Measurements from ENCODE around the gene ZNF689.

The ZNF689 gene

DNA sequence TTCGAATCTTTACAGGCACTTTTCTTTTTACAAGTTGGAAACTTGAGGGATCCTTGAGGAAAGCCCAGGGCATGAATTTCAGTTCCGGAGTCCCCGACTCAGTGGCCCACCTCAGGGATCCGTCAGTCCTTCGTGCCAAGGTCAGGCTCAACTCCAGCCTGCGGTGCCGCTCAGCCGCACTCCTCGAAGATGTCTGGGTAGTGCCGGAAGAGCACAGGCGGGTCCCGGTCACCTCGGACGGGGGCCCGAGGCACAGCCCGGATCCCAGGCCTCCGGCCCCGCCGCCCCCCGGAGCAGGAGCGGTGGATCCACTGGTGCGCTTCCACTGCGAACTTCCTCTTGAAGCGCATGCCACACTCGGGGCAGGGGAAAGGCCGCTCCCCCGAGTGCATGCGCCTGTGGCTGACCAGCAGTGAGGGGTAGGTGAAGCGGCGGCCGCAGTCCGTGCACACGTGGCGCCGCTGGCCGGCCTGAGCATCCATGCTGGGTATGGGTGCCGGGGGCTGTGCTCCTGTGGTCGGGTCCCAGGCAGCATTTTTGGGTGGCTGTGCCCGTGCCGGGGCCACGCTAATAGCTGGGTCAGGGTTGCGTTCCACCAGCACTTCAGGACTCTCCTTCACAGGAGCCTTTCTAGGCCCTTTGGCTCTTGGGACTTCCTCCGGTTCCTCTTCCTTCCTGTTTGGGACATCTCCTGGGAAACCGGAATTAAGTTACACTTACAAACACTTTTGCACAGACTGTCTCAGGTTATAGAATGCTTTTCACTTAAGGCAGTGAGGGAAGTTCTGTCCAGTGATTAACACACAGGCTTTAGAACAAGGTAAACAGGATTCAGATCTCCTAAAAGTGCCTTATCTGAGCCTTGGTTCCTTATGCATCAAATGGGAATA lies 40.2 kb downstream of the ZNF689 start:
- Histone ChIP-seq H3K9ac (ENCODE audit: low read length) (no peak overlapping the region), H3K4ac (ENCODE audit: low read depth in 1 of 2, low read length in 2 of 2) (peak overlapping the region in 1 of 2 experiments; percentile 45), H2AFZ (ENCODE audit: low read depth, low read length) (no peak overlapping the region), H3K4me1 (ENCODE audit: control insufficient read depth, insufficient read depth, low read depth, low read length) (peaks cover 13% of the 10 kb centered on the region), H3K4me3 (ENCODE audit: insufficient read depth in 1 of 2, low read depth in 1 of 2, low read length in 2 of 2) (no peak overlapping the region), H3K36me3 (ENCODE audit: control insufficient read depth in 1 of 2, insufficient read depth in 2 of 2, low read depth in 1 of 2, low read length in 2 of 2) (peaks cover 0 to 9% of the 10 kb centered on the region in 2 experiments), H2BK12ac (ENCODE audit: low read length in 2 of 2) (peak overlapping the region in 1 of 2 experiments; percentile 87), H2BK15ac (ENCODE audit: low read depth, poor library complexity, severe bottlenecking) (peak overlapping the region; percentile 33), H3K18ac (ENCODE audit: low read depth in 1 of 2, low read length in 2 of 2) (peak overlapping the region; percentile 27 to 70), H3K79me1 (replicated peaks; ENCODE audit: low read length, poor library complexity, severe bottlenecking) (peaks cover 12% of the 10 kb centered on the region), H3K9me3 (ENCODE audit: control insufficient read depth, low read length) (no peaks in the 10 kb centered on the region), H3K23ac (ENCODE audit: low read length in 2 of 2) (peak overlapping the region in 1 of 2 experiments; percentile 11), H2BK5ac (ENCODE audit: low read depth, low read length, poor library complexity, severe bottlenecking) (no peak overlapping the region), H2BK120ac (ENCODE audit: low read depth, low read length) (peak overlapping the region; percentile 23), H4K8ac (ENCODE audit: low read length) (peak overlapping the region; percentile 67), H3K27ac (ENCODE audit: low read length, poor library complexity, severe bottlenecking) (no peak overlapping the region), H3K27me3 (ENCODE audit: control insufficient read depth in 1 of 2, insufficient read depth in 1 of 2, low read length in 2 of 2) (peaks cover 0 to 5% of the 10 kb centered on the region in 2 experiments), H2AK5ac (ENCODE audit: low read length, severe bottlenecking) (no peak overlapping the region), H4K91ac (ENCODE audit: low read length) (peak overlapping the region; percentile 78), H3K4me2 (ENCODE audit: low read length, poor library complexity, severe bottlenecking) (no peak overlapping the region), H3K14ac (ENCODE audit: low read length in 2 of 2) (no peak overlapping the region)
- DNase-seq, result peak; percentile 17
- WGBS, result 97% methylated on average over 42 of the region's 44 CpGs

DNA sequence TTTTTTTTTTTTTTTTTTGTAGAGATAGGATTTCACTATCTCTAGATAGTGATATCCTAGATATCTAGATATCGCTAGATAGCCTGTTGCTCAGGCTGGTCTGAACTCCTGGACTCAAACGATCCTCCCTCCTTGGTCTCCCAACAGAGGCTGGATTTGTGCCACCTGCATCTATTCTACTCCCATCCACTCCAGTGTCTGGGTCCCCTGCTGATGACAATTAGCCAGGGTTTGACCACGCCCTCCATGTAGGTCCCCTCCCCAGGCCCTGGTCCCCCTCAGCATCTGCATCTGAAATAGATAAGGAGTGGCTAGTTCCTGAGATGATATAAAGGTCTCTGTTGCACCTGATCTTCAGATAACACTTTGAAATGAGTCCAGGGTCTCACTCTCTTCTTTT lies 40.9 kb downstream of the ZNF689 start:
- no peak overlapping the region for H2BK5ac ChIP-seq (ENCODE audit: low read depth, low read length, poor library complexity, severe bottlenecking)
- H2AK5ac ChIP-seq (ENCODE audit: low read length, severe bottlenecking), result no peak overlapping the region
- H3K4ac ChIP-seq (ENCODE audit: low read depth in 1 of 2, low read length in 2 of 2), result no peak overlapping the region
- peaks cover 0 to 5% of the 10 kb centered on the region in 2 experiments for H3K27me3 ChIP-seq (ENCODE audit: control insufficient read depth in 1 of 2, insufficient read depth in 1 of 2, low read length in 2 of 2)
- 94% methylated on average over 2 of the region's 3 CpGs for WGBS
- H3K4me2 ChIP-seq (ENCODE audit: low read length, poor library complexity, severe bottlenecking), result no peak overlapping the region
- H3K27ac ChIP-seq (ENCODE audit: low read length, poor library complexity, severe bottlenecking), result no peak overlapping the region
- no peak overlapping the region for H4K8ac ChIP-seq (ENCODE audit: low read length)
- H2BK120ac ChIP-seq (ENCODE audit: low read depth, low read length), result no peak overlapping the region
- no peak overlapping the region for H4K91ac ChIP-seq (ENCODE audit: low read length)
- H3K9me3 ChIP-seq (ENCODE audit: control insufficient read depth, low read length), result no peaks in the 10 kb centered on the region
- peaks cover 0 to 9% of the 10 kb centered on the region in 2 experiments for H3K36me3 ChIP-seq (ENCODE audit: control insufficient read depth in 1 of 2, insufficient read depth in 2 of 2, low read depth in 1 of 2, low read length in 2 of 2)
- no peak overlapping the region for H3K9ac ChIP-seq (ENCODE audit: low read length)
- H3K23ac ChIP-seq (ENCODE audit: low read length in 2 of 2), result no peak overlapping the region
- H3K14ac ChIP-seq (ENCODE audit: low read length in 2 of 2), result no peak overlapping the region
- H2BK15ac ChIP-seq (ENCODE audit: low read depth, poor library complexity, severe bottlenecking), result peak overlapping the region; percentile 46
- no peak overlapping the region for H3K18ac ChIP-seq (ENCODE audit: low read depth in 1 of 2, low read length in 2 of 2)
- H2BK12ac ChIP-seq (ENCODE audit: low read length in 2 of 2), result peak overlapping the region in 1 of 2 experiments; percentile 42
- peaks cover 13% of the 10 kb centered on the region for H3K4me1 ChIP-seq (ENCODE audit: control insufficient read depth, insufficient read depth, low read depth, low read length)
- no peak for DNase-seq
- H2AFZ ChIP-seq (ENCODE audit: low read depth, low read length), result no peak overlapping the region
- H3K79me1 ChIP-seq (replicated peaks; ENCODE audit: low read length, poor library complexity, severe bottlenecking), result peaks cover 12% of the 10 kb centered on the region
- no peak overlapping the region for H3K4me3 ChIP-seq (ENCODE audit: insufficient read depth in 1 of 2, low read depth in 1 of 2, low read length in 2 of 2)

DNA sequence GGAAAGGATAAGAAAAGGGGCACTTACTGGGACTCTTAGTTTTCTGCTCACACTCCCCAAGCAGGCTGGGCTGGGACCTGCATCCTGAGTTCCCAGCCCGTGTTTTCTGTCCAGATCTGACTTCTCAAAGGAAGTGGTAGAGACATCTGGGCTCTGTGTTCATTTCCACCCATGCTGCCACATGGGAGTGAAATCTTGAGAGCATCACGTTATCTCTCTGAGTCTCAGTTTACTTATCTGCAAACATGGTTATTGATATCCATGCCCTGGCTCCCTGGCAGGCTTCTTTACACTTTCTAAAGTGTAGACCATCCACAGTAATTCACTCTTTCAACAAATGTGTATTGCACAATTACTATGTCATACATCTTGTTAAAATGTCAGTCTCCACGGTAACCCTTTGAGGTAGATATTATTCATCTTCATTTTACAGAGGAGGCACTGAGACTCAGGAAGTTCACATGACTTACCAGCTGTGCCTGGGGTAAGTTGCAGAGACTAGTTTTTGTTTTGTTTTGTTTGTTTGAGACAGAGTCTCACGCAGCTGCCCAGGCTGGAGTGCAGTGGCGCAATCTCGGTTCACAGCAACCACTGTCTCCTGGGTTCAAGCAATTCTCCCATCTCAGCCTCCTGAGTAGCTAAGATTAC lies 42.1 kb downstream of the ZNF689 start:
- H3K18ac ChIP-seq (ENCODE audit: low read depth in 1 of 2, low read length in 2 of 2), result peak overlapping the region in 1 of 2 experiments; percentile 57
- peaks cover 0 to 5% of the 10 kb centered on the region in 2 experiments for H3K27me3 ChIP-seq (ENCODE audit: control insufficient read depth in 1 of 2, insufficient read depth in 1 of 2, low read length in 2 of 2)
- H2BK12ac ChIP-seq (ENCODE audit: low read length in 2 of 2), result no peak overlapping the region
- H3K9me3 ChIP-seq (ENCODE audit: control insufficient read depth, low read length), result no peaks in the 10 kb centered on the region
- H3K4ac ChIP-seq (ENCODE audit: low read depth in 1 of 2, low read length in 2 of 2), result no peak overlapping the region
- H2BK5ac ChIP-seq (ENCODE audit: low read depth, low read length, poor library complexity, severe bottlenecking), result no peak overlapping the region
- H4K8ac ChIP-seq (ENCODE audit: low read length), result no peak overlapping the region
- peaks cover 12% of the 10 kb centered on the region for H3K79me1 ChIP-seq (replicated peaks; ENCODE audit: low read length, poor library complexity, severe bottlenecking)
- no peak overlapping the region for H3K4me3 ChIP-seq (ENCODE audit: insufficient read depth in 1 of 2, low read depth in 1 of 2, low read length in 2 of 2)
- H2BK120ac ChIP-seq (ENCODE audit: low read depth, low read length), result no peak overlapping the region
- H3K27ac ChIP-seq (ENCODE audit: low read length, poor library complexity, severe bottlenecking), result no peak overlapping the region
- H3K14ac ChIP-seq (ENCODE audit: low read length in 2 of 2), result no peak overlapping the region
- H2AK5ac ChIP-seq (ENCODE audit: low read length, severe bottlenecking), result no peak overlapping the region
- DNase-seq, result peak; percentile 93
- H3K4me1 ChIP-seq (ENCODE audit: control insufficient read depth, insufficient read depth, low read depth, low read length), result peaks cover 13% of the 10 kb centered on the region
- 11% methylated on average over 3 of the region's 6 CpGs for WGBS
- H2AFZ ChIP-seq (ENCODE audit: low read depth, low read length), result no peak overlapping the region
- no peak overlapping the region for H3K23ac ChIP-seq (ENCODE audit: low read length in 2 of 2)
- H4K91ac ChIP-seq (ENCODE audit: low read length), result peak overlapping the region; percentile 12
- H3K9ac ChIP-seq (ENCODE audit: low read length), result peak overlapping the region; percentile 38
- no peak overlapping the region for H3K4me2 ChIP-seq (ENCODE audit: low read length, poor library complexity, severe bottlenecking)
- H3K36me3 ChIP-seq (ENCODE audit: control insufficient read depth in 1 of 2, insufficient read depth in 2 of 2, low read depth in 1 of 2, low read length in 2 of 2), result peaks cover 0 to 9% of the 10 kb centered on the region in 2 experiments
- no peak overlapping the region for H2BK15ac ChIP-seq (ENCODE audit: low read depth, poor library complexity, severe bottlenecking)
